Measurements from ENCODE around the gene KDM3B.
A peak's percentile ranks its signal among the peaks of the same experiment; 100 is the strongest.

KDM3B gene

GRCh38 chr5:138455232-138455930 lies 102.9 kb downstream of the KDM3B start:
- no peak for ATAC-seq
- TF ChIP-seq CREB5 (CRISPR knock-in tag; IDR thresholded peaks at IDR 0.05; ENCODE audit: low read depth): no peak
- TF ChIP-seq ISL1 (CRISPR knock-in tag; IDR thresholded peaks at IDR 0.05): no peak
- TF ChIP-seq ZFP3 (CRISPR knock-in tag; IDR thresholded peaks at IDR 0.05): no peak
- no peak for TF ChIP-seq ZNF70 (CRISPR knock-in tag; IDR thresholded peaks at IDR 0.05)
- no peak for TF ChIP-seq OSR1 (CRISPR knock-in tag; IDR thresholded peaks at IDR 0.05)
- TF ChIP-seq ZNF565 (CRISPR knock-in tag; conservative IDR thresholded peaks at IDR 0.05; ENCODE audit: low read depth): no peak
- no peak for TF ChIP-seq PATZ1 (CRISPR knock-in tag; IDR thresholded peaks at IDR 0.05; ENCODE audit: borderline replicate concordance)
- no peak for TF ChIP-seq ZC3H10 (CRISPR knock-in tag; IDR thresholded peaks at IDR 0.05)
- no peak for TF ChIP-seq SNAI2 (CRISPR knock-in tag; IDR thresholded peaks at IDR 0.05)
- no peak for TF ChIP-seq PPARA (CRISPR knock-in tag; IDR thresholded peaks at IDR 0.05; ENCODE audit: borderline replicate concordance)
- no peak for TF ChIP-seq RARB (CRISPR knock-in tag; IDR thresholded peaks at IDR 0.05)
- no peak for TF ChIP-seq ZFP30 (CRISPR knock-in tag; IDR thresholded peaks at IDR 0.05)
- TF ChIP-seq CSDC2 (CRISPR knock-in tag; IDR thresholded peaks at IDR 0.05): no peak
- no peak for TF ChIP-seq CSRNP3 (CRISPR knock-in tag; IDR thresholded peaks at IDR 0.05)
- TF ChIP-seq ESRRG (CRISPR knock-in tag; IDR thresholded peaks at IDR 0.05): no peak
- TF ChIP-seq POU6F1 (CRISPR knock-in tag; IDR thresholded peaks at IDR 0.05; ENCODE audit: borderline replicate concordance, low read depth): no peak
- TF ChIP-seq TSHZ2 (CRISPR knock-in tag; IDR thresholded peaks at IDR 0.05): no peak

- TF ChIP-seq ZNF70 (CRISPR knock-in tag; IDR thresholded peaks at IDR 0.05) (no peak), GLIS3 (CRISPR knock-in tag; IDR thresholded peaks at IDR 0.05) (no peak), CSRNP3 (CRISPR knock-in tag; IDR thresholded peaks at IDR 0.05) (no peak), OSR1 (CRISPR knock-in tag; IDR thresholded peaks at IDR 0.05) (no peak), ZNF8 (CRISPR knock-in tag; IDR thresholded peaks at IDR 0.05) (no peak), PATZ1 (CRISPR knock-in tag; IDR thresholded peaks at IDR 0.05; ENCODE audit: borderline replicate concordance) (no peak), POU6F1 (CRISPR knock-in tag; IDR thresholded peaks at IDR 0.05; ENCODE audit: borderline replicate concordance, low read depth) (no peak), ZFP3 (CRISPR knock-in tag; IDR thresholded peaks at IDR 0.05) (no peak), RARB (CRISPR knock-in tag; IDR thresholded peaks at IDR 0.05) (no peak), TCF4 (CRISPR knock-in tag; IDR thresholded peaks at IDR 0.05; ENCODE audit: borderline replicate concordance) (no peak), PPARA (CRISPR knock-in tag; IDR thresholded peaks at IDR 0.05; ENCODE audit: borderline replicate concordance) (no peak), ISL1 (CRISPR knock-in tag; IDR thresholded peaks at IDR 0.05) (no peak), ARNTL (CRISPR knock-in tag; IDR thresholded peaks at IDR 0.05; ENCODE audit: borderline replicate concordance, low read depth) (no peak), ZNF565 (CRISPR knock-in tag; conservative IDR thresholded peaks at IDR 0.05; ENCODE audit: low read depth) (no peak)
- peak; percentile 37; the same call in 2 of the 3 replicates for ATAC-seq
These were observed 105.2 kb downstream of the KDM3B start for GRCh38 chr5:138457531-138458275.

Data from SK-N-SH treated with all-trans-retinoic acid at 6 μM for 48 hours (cell line).